Hematopoietic multipotent progenitor cell treated with erythropoietin and hydrocortisone succinate and interleukin-3 and kit ligand, for 8 days (in vitro differentiated cells): ENCODE data around the gene USB1.

Source experiments
- DNase-seq: peaks from one replicate; pipeline ENCODE4 v3.0.0-alpha.2; 2015

Gene USB1

DNA sequence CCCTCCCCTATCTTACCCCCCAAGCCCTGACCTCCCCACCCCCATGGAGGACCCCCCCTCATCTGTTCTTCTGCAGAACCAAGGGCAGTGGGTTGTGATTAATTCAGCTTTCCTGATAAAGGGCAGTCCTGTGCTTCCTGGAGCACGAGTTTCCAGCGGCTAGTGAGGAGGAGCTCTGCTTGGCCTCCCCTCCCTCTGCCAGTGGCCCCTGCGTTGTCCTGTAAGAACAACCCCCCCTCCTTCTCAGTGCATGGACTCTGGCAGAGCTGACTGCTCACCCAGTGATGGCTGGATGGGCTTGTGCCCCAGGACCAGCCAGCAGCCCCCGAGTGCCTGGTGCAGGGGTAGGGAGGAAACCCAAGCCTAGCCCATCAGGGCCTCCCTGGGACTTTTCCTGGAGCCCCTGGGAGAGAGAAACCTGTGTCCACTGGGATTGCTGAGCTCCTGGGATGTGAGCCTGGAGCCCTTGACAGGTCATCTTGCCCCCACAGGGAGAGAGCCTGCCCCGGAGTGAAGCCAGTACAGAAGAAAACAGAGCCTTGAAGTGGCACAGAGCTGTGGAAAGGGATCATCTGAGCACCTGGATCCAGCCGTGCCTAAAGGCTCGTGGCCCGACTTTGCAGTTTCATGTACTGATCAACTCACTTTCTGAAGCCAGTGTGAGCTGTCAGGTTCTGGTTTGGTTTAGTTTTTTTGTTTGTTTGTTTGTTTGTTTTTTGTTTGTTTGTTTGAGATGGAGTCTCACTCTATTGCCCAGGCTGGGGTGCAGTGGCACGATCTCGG, 50.8 kb downstream of the USB1 start:
- no peak for DNase-seq

DNA sequence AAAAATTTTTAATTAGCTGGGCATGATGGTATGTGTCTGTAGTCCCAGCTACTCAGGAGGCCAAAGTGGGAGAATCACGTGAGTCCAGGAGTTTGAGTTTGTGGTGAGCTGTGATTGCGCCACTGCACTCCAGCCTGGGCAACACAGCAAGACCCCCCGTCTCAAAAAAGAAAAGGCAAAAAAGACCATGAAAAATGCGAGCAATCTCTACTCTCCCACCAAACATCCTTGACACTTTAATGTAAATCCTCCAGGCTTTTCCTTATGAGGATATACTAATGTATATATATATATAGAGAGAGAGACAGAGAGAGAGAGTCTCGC, 52.4 kb downstream of the USB1 start:
- no peak for DNase-seq

DNA sequence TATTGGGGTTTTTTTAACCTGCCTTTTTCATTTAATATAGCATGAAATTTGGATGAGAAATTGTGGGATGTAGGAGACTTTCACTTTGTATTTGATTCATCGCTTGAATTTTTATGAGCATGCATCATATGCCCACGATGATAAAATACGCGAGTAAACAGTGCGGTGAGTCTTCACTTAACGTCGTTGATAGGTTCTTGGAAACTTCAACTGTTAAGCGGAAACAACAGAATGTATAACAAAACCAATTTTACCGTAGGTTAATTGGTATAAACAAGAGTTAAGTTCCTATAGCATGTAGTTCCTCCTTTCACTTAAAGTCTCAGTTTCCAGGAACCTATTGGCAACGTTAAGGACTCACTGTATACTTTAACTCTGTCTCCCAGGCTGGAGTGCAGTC, 53.1 kb downstream of the USB1 start:
- DNase-seq: no peak

DNA sequence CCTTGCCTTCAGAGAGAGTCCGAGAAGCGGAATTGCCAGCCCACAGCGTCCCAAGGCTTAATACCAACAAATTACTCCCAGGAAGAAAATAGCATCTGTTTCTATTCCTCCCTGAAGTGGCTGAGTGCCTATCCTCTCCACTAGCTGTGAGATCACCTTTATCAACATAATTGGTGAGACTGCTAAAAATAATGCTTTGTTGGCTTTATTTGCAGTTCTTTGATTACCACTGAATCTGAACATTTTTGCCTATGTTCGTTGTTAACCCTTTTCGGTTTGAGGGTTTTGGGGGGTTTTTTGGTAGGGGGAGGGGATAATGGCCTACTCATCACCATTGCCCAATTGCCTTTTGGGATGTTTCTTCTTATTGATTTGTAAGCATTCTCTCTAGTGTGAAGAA, 55.4 kb downstream of the USB1 start:
- no peak for DNase-seq

DNA sequence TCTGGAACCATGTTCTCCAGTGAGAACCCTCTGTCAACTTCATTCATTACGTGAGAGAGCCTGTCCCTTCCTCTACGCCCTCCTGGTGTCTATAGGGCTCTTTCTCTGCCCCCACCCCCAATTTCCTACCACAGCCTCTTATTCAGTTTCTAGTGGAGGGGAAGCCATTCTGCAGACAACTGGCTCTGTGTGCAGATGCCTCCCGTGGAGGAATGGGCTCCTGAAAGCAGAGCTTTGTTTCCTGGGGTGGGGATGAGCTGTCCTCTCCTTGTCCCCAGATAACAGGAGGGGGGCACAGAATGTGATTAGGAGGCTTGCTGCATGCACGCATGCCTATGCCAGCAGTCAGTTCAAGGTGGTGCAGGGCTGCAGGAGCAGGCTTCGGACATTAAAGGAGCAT, 55.9 kb downstream of the USB1 start:
- no peak for DNase-seq

DNA sequence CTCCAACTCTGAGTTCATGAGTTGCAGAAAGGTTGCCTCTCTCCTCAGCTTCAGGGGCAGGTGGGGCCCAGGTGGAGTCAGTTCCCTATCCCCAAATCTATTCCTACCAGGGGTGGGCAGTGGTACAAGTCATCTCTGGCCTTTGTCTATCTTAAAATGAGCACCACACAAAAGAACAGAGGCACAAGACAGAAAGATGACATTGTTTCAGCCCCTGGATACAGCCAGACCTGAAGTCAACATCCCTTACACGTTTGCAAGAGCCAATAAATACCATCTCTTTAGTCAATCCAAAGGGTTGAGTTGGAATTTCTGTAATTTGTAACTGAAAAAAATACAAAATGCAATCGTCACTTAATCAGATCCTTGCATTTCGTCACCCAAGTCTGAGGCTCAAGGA, 56.6 kb downstream of the USB1 start:
- no peak for DNase-seq

DNA sequence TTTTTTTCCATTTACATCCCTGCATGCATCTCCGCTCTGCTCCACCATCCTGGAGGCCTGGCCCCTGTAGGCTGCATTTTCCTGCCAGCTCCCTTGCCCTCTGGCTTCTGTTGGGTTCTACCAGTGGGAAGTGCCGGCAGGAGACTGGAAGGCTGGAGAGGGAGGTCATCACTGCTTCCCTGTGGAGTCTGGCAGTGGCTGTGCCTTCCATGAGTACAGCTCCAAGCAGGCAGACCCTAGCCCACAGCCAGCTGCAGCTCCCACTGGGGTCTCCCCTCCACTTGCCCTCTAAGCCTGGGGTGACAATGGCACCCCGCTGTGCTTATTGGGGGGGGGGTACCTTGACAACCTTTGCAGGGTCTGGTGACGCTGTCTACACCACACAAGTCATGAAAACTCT, 61.6 kb downstream of the USB1 start:
- no peak for DNase-seq

DNA sequence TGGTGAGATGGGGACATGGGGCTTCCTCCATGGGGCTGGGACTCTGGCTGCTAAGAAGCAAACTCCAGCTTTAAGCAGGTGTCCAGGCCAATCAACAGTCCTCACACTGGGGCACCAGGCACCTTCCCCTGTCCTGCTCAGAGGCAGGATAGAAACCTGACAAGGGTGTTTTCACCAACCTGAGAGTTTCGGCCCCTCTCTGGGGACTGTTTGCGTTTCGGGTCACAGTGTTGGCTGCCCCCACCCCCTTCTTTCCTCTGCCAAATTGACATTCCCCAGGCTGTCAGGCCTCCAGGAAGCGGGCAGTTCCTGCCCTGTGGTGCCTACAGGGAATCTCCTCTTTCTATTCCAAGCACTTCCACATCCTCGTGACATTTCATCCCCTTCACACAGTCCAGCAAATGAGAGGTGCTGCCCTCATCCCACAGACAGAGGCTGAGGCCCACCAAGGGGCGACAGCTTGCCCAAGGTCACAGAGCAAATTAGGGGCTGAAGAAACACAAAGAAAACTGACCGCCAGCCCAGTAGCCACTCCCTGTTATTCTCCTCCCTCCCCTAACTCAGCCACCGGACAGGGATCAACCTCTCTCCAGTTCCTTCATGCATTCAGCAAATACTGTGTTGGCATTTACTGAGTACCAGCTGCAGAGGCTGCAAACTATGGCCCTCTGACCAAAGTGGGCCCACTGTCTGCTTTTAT, 62.3 kb downstream of the USB1 start:
- DNase-seq: no peak

DNA sequence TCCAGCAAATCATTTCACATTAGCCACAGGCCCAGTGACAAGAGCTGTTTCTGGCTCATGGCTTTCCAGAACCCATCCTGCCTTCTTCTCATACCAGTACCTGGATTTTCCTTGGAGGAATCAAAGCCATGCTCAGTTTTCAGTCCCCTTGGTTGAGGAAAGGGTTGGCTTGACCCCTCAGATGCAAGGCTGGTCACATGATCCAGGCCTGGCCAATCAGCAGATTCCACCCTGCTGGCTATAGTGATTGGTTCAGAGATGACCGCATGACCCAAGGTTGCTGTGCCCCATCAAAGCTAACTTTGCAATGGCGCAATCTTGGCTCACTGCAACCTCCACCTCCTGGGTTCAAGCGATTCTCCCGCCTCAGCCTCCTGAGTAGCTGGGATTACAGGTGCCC, 69.4 kb downstream of the USB1 start:
- no peak for DNase-seq
